ENCODE data around the gene FSTL4. TPM values are rescaled to one million over a fixed set of nuclear protein-coding genes. Genes with fewer than 3 reads are reported as not detected.

FSTL4 gene
- total RNA-seq, 2 donors from 2014 or later = not detected

DNA sequence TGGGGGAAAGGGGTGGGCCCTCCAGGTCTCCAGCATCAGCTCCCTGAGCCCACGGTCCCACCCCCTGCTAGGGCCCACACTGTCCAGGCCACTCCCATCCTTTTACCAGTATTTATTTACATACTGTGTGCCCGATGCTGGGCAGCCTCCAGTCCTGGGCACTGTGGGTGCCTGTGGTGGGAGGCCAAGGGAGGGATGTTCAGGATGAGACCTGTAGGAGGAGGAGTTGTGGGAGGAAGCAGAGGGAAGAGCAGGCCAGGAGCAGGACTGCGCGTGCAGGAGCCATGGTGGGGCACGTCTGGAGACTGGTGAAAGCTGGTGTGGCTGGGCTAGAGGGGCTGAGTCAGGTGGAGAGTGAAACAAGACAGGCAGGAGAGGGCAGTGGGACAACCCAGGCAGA is 293.1 kb downstream of the FSTL4 start:
- Histone ChIP-seq H3K27ac (no peak overlapping the region), H3K27me3 (no peaks in the 10 kb centered on the region), H3K4me1 (no peaks in the 10 kb centered on the region), H3K9me3 (no peaks in the 10 kb centered on the region), H3K36me3 (no peaks in the 10 kb centered on the region), H3K4me3 (no peak overlapping the region)
- no peak for TF ChIP-seq CTCF (IDR thresholded peaks at IDR 0.05)
- DNase-seq (ENCODE audit: low spot score) = no peak

DNA sequence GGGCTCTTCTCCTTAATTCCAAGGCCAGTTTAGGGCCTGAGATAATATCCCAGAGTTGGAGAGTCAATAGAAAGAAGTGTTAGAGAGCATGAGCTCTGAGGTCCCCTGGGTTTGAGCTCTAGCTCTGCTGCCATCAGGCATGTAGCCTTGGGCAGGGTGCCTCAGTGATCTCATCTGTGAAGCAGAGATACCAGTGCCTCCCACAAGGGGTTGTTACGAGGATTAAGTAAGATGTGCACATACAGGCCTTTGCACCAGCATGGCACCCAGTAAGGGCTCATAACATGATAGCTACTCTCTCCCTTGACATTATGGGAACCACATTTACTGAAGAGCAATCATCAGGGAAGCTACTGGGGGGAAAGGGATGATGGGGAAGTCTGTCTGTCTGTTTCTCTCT is 294.8 kb downstream of the FSTL4 start:
- TF ChIP-seq CTCF (IDR thresholded peaks at IDR 0.05) = no peak

DNA sequence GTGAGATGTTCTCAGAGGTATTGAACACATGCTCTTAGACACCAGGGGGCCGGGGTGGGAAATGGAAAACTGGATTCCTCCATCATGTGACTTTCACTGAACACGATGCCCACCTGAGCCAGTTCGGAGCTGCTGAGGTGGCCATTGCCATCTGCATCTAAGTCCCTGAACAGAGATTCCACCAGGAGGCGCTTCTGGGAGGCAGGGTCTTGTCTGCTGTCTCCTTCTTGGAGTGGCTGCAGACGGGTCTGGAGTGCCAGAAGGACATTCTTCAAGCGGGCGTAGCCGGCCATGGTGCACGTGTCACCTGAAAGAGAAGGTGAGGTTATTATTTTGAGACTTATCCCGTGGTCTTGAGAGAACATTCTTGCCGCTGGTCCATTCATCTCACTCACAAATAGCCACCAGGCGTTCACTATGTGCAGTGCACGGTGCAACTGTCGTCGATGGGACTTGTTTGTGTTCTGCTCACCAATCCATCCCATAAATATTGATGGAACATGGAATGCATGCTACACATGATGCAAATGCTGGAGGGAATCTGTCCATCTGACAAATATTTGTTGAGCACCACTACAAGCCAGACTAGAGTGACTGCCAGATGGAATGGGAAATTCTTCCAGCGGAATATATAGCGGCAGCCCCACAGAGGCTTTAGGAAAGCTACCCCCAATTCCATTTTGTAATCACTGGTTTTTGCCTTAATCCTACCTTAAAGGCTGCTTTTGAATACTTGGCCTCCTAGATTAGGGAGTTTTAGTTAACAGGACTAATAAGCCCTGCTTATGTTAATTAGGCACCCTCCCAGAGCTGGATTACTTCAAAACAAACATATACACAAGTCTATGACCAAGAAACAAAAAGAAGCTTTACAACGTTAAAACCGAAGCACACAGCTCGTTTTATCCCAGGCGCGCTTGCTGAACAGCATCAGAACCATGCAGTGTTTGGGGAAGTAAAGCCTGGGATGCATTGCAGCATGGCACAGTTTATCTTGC is 295.7 kb downstream of the FSTL4 start:
- DNase-seq (ENCODE audit: low spot score) = no peak
- no peaks in the 10 kb centered on the region for H3K36me3 ChIP-seq
- H3K27ac ChIP-seq = no peak overlapping the region
- no peaks in the 10 kb centered on the region for H3K4me1 ChIP-seq
- TF ChIP-seq CTCF (IDR thresholded peaks at IDR 0.05) = no peak
- no peaks in the 10 kb centered on the region for H3K27me3 ChIP-seq
- H3K9me3 ChIP-seq = no peaks in the 10 kb centered on the region
- H3K4me3 ChIP-seq = no peak overlapping the region

More for the DNA sequence above, 294.8 kb downstream of the FSTL4 start:
- no peaks in the 10 kb centered on the region for H3K4me1 ChIP-seq
- no peak overlapping the region for H3K27ac ChIP-seq
- DNase-seq (ENCODE audit: low spot score) = no peak
- no peaks in the 10 kb centered on the region for H3K36me3 ChIP-seq
- H3K9me3 ChIP-seq = no peaks in the 10 kb centered on the region
- H3K4me3 ChIP-seq = no peak overlapping the region
- H3K27me3 ChIP-seq = no peaks in the 10 kb centered on the region

DNA sequence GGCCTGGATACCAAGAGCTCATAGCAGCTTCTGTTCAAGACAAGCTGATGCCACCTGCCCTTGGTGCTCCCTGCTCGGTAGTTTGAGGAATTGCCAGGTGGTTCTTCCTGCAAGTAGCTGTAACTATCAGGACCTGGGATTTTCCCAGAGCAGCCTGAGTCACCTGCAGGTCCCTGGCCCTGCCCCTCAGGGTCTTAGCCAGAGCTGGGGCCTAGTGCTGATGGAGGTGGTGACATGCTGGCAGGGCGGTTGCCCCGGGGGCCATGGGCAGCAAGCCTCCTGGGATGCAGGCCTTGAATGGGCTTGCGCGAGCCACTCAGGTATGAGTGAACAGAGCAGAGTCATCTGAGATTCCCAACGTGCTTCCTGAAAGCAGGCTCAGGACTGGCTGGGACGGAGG is 298.3 kb downstream of the FSTL4 start:
- DNase-seq (ENCODE audit: low spot score) = no peak
- Histone ChIP-seq H3K9me3 (no peaks in the 10 kb centered on the region), H3K4me1 (no peaks in the 10 kb centered on the region), H3K36me3 (no peaks in the 10 kb centered on the region), H3K27ac (no peak overlapping the region), H3K27me3 (no peaks in the 10 kb centered on the region), H3K4me3 (no peak overlapping the region)
- TF ChIP-seq CTCF (IDR thresholded peaks at IDR 0.05) = no peak

GRCh38 chr5:133311176-133311575 is 301.2 kb downstream of the FSTL4 start:
- H3K27me3 ChIP-seq = no peaks in the 10 kb centered on the region
- no peaks in the 10 kb centered on the region for H3K9me3 ChIP-seq
- no peak overlapping the region for H3K27ac ChIP-seq
- H3K4me3 ChIP-seq = no peak overlapping the region
- TF ChIP-seq CTCF (IDR thresholded peaks at IDR 0.05) = no peak
- DNase-seq (ENCODE audit: low spot score) = no peak
- no peaks in the 10 kb centered on the region for H3K4me1 ChIP-seq
- H3K36me3 ChIP-seq = no peaks in the 10 kb centered on the region
